HG03558 (cell line): Measurements from ENCODE around the gene NPR1.
"Not testable (repeated sequence)": the region's sequence is repeated elsewhere in the genome, so short reads cannot be mapped to it uniquely, and the experiment has no call there.

Experiments used
- ATAC-seq: cut with Tn5 transposase; IDR thresholded peaks from one replicate; pipeline ENCODE4 v1.9.1; 2021; ENCODE audit warnings: moderate number of reproducible peaks; ENCODE audit not compliant: unreplicated experiment; ENCODE audit errors: extremely low read depth

NPR1 gene

GRCh38 chr1:153649137-153649862 is 29.2 kb upstream of the NPR1 start:
- no peak for ATAC-seq

GRCh38 chr1:153649863-153650235 is 28.6 kb upstream of the NPR1 start:
- ATAC-seq: no peak

GRCh38 chr1:153651771-153652170 is 26.7 kb upstream of the NPR1 start:
- ATAC-seq: no peak

- ATAC-seq: no peak
Measured at GRCh38 chr1:153652805-153653500, 25.5 kb upstream of the NPR1 start.

GRCh38 chr1:153655333-153655732 is 23.2 kb upstream of the NPR1 start:
- no peak for ATAC-seq

- peak; percentile 59 for ATAC-seq
Measured at GRCh38 chr1:153658400-153659174, 19.9 kb upstream of the NPR1 start, which contains the start of gene SNAPIN. SNAPIN (plus strand) TSS chr1:153658703; CDS start chr1:153658744, 41 bp downstream.

- no peak for ATAC-seq
Measured at GRCh38 chr1:153659175-153659534, 19.3 kb upstream of the NPR1 start.

GRCh38 chr1:153659656-153660055 is 18.8 kb upstream of the NPR1 start:
- no peak for ATAC-seq

- no peak for ATAC-seq
Measured at GRCh38 chr1:153661111-153661708, 17.3 kb upstream of the NPR1 start.

- no peak for ATAC-seq
Measured at GRCh38 chr1:153662269-153662668, 16.2 kb upstream of the NPR1 start.

- no peak for ATAC-seq
Measured at GRCh38 chr1:153663211-153663610, 15.3 kb upstream of the NPR1 start.

GRCh38 chr1:153667439-153667838 is 11.0 kb upstream of the NPR1 start:
- no peak for ATAC-seq

- not testable (repeated sequence) for ATAC-seq
Measured at GRCh38 chr1:153668672-153669071, 9.8 kb upstream of the NPR1 start.

- ATAC-seq: no peak
Measured at GRCh38 chr1:153669606-153670005, 8.9 kb upstream of the NPR1 start.

GRCh38 chr1:153670257-153670858 is 8.1 kb upstream of the NPR1 start:
- no peak for ATAC-seq

GRCh38 chr1:153670859-153671627 is 7.4 kb upstream of the NPR1 start, which contains the start of gene ILF2:
ILF2 (minus strand) TSS chr1:153670993; CDS start chr1:153670922, 71 bp downstream.
- peak; percentile 90 for ATAC-seq

GRCh38 chr1:153671628-153672353 is 6.7 kb upstream of the NPR1 start:
- not testable (repeated sequence) for ATAC-seq

- no peak for ATAC-seq
Measured at GRCh38 chr1:153673511-153673910, 5.0 kb upstream of the NPR1 start.
